Neural progenitor cell (in vitro differentiated cells): ENCODE data around the gene KIAA0040. TPM values are rescaled to one million over a fixed set of nuclear protein-coding genes. Genes with fewer than 3 reads are reported as not detected.

ENCODE experiments used
- DNase-seq: peaks from one replicate; pipeline ENCODE4 v3.0.0-alpha.2; 2016; ENCODE audit warnings: low spot score
- H2AFZ ChIP-seq: fragments of 200-600 bp; sonication (generic); replicated peaks from 2 replicates; pipeline ENCODE4 v1.6.1; 2016; ENCODE audit warnings: antibody characterized with exemption
- H3F3A ChIP-seq: fragments of 200-600 bp; sonication (generic); 2 replicates; pipeline ENCODE4 v1.6.1; 2016; ENCODE audit warnings: antibody characterized with exemption, low read depth
- H3K27ac ChIP-seq: fragments of 200-600 bp; sonication (generic); 2 replicates; pipeline ENCODE4 v1.5.1; 2016; ENCODE audit warnings: mild to moderate bottlenecking
- H3K27me3 ChIP-seq: fragments of 200-600 bp; sonication (generic); 2 replicates; pipeline ENCODE4 v1.6.1; 2016; ENCODE audit warnings: mild to moderate bottlenecking, moderate library complexity
- H3K36me3 ChIP-seq: fragments of 200-600 bp; sonication (generic); 2 replicates; pipeline ENCODE4 v1.5.1; 2016
- H3K4me1 ChIP-seq: fragments of 200-600 bp; sonication (generic); 2 replicates; pipeline ENCODE4 v1.6.1; 2016; ENCODE audit warnings: mixed run types
- H3K4me2 ChIP-seq: fragments of 200-600 bp; sonication (generic); 2 replicates; pipeline ENCODE4 v1.6.1; 2016
- H3K4me3 ChIP-seq: fragments of 200-600 bp; sonication (generic); 2 replicates; pipeline ENCODE4 v1.5.1; 2016
- H3K79me2 ChIP-seq: fragments of 200-600 bp; sonication (generic); 2 replicates; pipeline ENCODE4 v1.6.1; 2016; ENCODE audit warnings: low read depth
- H3K9ac ChIP-seq: fragments of 200-600 bp; sonication (generic); 2 replicates; pipeline ENCODE4 v1.6.1; 2016
- H3K9me3 ChIP-seq: fragments of 200-600 bp; sonication (generic); 2 replicates; pipeline ENCODE4 v1.5.1; 2016; ENCODE audit warnings: low read depth
- H4K20me1 ChIP-seq: fragments of 200-600 bp; sonication (generic); 2 replicates; pipeline ENCODE4 v1.6.1; 2016; ENCODE audit warnings: low read depth
- H3K27ac Mint-ChIP-seq: 3 replicates; pipeline ENCODE4 v1.8.0; 2021; ENCODE audit warnings: mixed read lengths
- H3K27me3 Mint-ChIP-seq: 2 replicates; pipeline ENCODE4 v1.8.0; 2022; ENCODE audit warnings: low read depth, mild to moderate bottlenecking, inconsistent platforms, moderate library complexity, mixed read lengths; ENCODE audit not compliant: insufficient read depth
- H3K36me3 Mint-ChIP-seq: 3 replicates; pipeline ENCODE4 v1.8.0; 2021; ENCODE audit warnings: mixed read lengths
- H3K4me1 Mint-ChIP-seq: 3 replicates; pipeline ENCODE4 v1.8.0; 2021; ENCODE audit warnings: mixed read lengths
- H3K4me3 Mint-ChIP-seq: 3 replicates; pipeline ENCODE4 v1.8.0; 2021; ENCODE audit warnings: mild to moderate bottlenecking, moderate library complexity, mixed read lengths
- H3K9me3 Mint-ChIP-seq: 3 replicates; pipeline ENCODE4 v1.8.0; 2020; ENCODE audit warnings: mixed read lengths
- CTCF ChIP-seq: fragments of 200-600 bp; sonication (generic); IDR thresholded peaks from 2 replicates; pipeline ENCODE4 v1.5.1; 2017; ENCODE audit warnings: antibody characterized with exemption, mild to moderate bottlenecking
- EZH2 ChIP-seq: fragments of 200-600 bp; sonication (generic); IDR thresholded peaks from 2 replicates; pipeline ENCODE4 v1.6.1; 2017; ENCODE audit warnings: antibody characterized with exemption, mild to moderate bottlenecking, moderate library complexity
- EZH2phosphoT487 ChIP-seq: fragments of 200-600 bp; sonication (generic); IDR thresholded peaks from 2 replicates; pipeline ENCODE4 v1.6.1; 2017; ENCODE audit warnings: antibody characterized with exemption
- total RNA-seq: library from RNA; depleted of rRNA; stranded (reverse); fragments of >200 nt; gene quantifications from 2 replicates; pipeline ENCODE4 v1.2.3, GENCODE V29; 2015; ENCODE audit warnings: low replicate concordance

KIAA0040 gene
- total RNA-seq, 1 donor from 2014 or later = not detected

GRCh38 chr1:175221557-175222175 is 29.1 kb upstream of the KIAA0040 start:
- Histone ChIP-seq H3K36me3 (no peaks in the 10 kb centered on the region), H3K79me2 (no peaks in the 10 kb centered on the region), H3K9me3 (no peaks in the 10 kb centered on the region), H3K4me3 (no peak overlapping the region), H3K4me1 (peaks cover 18% of the 10 kb centered on the region), H4K20me1 (no peaks in the 10 kb centered on the region), H3K4me2 (peak overlapping the region; percentile 40), H2AFZ (peak overlapping the region; percentile 94), H3K27me3 (no peaks in the 10 kb centered on the region), H3K27ac (no peak overlapping the region), H3K9ac (no peak overlapping the region), H3F3A (no peaks in the 10 kb centered on the region)
- TF ChIP-seq CTCF (peak; percentile 14), EZH2 (no peak)
- H3K4me1 Mint-ChIP-seq = no peaks in the 10 kb centered on the region
- no peaks in the 10 kb centered on the region for H3K36me3 Mint-ChIP-seq
- H3K9me3 Mint-ChIP-seq = peaks cover 2% of the 10 kb centered on the region
- no peak overlapping the region for H3K4me3 Mint-ChIP-seq
- H3K27me3 Mint-ChIP-seq = peaks cover 7% of the 10 kb centered on the region
- DNase-seq = peak; percentile 60
- H3K27ac Mint-ChIP-seq = no peak overlapping the region

GRCh38 chr1:175220853-175221556 is 28.4 kb upstream of the KIAA0040 start:
- H3K27ac ChIP-seq = no peak overlapping the region
- no peaks in the 10 kb centered on the region for H3K79me2 ChIP-seq
- peak overlapping the region; percentile 40 for H3K4me2 ChIP-seq
- no peak overlapping the region for H3K4me3 ChIP-seq
- H3K9me3 ChIP-seq = no peaks in the 10 kb centered on the region
- peak overlapping the region; percentile 94 for H2AFZ ChIP-seq
- H3K36me3 Mint-ChIP-seq = no peaks in the 10 kb centered on the region
- H3F3A ChIP-seq = no peaks in the 10 kb centered on the region
- no peaks in the 10 kb centered on the region for H4K20me1 ChIP-seq
- no peaks in the 10 kb centered on the region for H3K27me3 ChIP-seq
- DNase-seq = peak; percentile 7
- no peak overlapping the region for H3K27ac Mint-ChIP-seq
- H3K9me3 Mint-ChIP-seq = peaks cover 2% of the 10 kb centered on the region
- no peaks in the 10 kb centered on the region for H3K36me3 ChIP-seq
- H3K4me1 ChIP-seq = peaks cover 12% of the 10 kb centered on the region
- H3K4me3 Mint-ChIP-seq = no peak overlapping the region
- H3K27me3 Mint-ChIP-seq = peaks cover 4% of the 10 kb centered on the region
- TF ChIP-seq CTCF (no peak), EZH2 (no peak), EZH2phosphoT487 (no peak)
- no peaks in the 10 kb centered on the region for H3K4me1 Mint-ChIP-seq
- H3K9ac ChIP-seq = no peak overlapping the region

GRCh38 chr1:175219774-175220173 is 27.2 kb upstream of the KIAA0040 start:
- no peak for DNase-seq
- Histone ChIP-seq H3K4me3 (no peak overlapping the region), H3K79me2 (no peaks in the 10 kb centered on the region), H3K9me3 (no peaks in the 10 kb centered on the region), H3K4me2 (no peak overlapping the region), H3K27me3 (no peaks in the 10 kb centered on the region), H3K4me1 (peaks cover 12% of the 10 kb centered on the region), H3K36me3 (no peaks in the 10 kb centered on the region), H4K20me1 (no peaks in the 10 kb centered on the region), H2AFZ (no peak overlapping the region), H3F3A (no peaks in the 10 kb centered on the region), H3K9ac (no peak overlapping the region), H3K27ac (no peak overlapping the region)
- Mint-ChIP-seq H3K9me3 (peaks cover under 1% of the 10 kb centered on the region), H3K27me3 (peaks cover 3% of the 10 kb centered on the region), H3K4me1 (no peaks in the 10 kb centered on the region), H3K27ac (no peak overlapping the region), H3K4me3 (no peak overlapping the region), H3K36me3 (no peaks in the 10 kb centered on the region)
- no peak for TF ChIP-seq EZH2phosphoT487
